CD14-positive monocyte (primary cell): ENCODE measurements around the gene WARS2. TPM values are rescaled to one million over a fixed set of nuclear protein-coding genes. Genes with fewer than 3 reads are reported as not detected.

Experiments used
- DNase-seq, 3 donors: peaks; one replicate each; pipeline ENCODE4 v3.0.0-alpha.2; 2011 to 2022
- H2AFZ ChIP-seq: 2 replicates; pipeline ENCODE4 v1.6.0; 2012; ENCODE audit warnings: mild to moderate bottlenecking, low read depth, low read length, inconsistent platforms; ENCODE audit not compliant: insufficient read depth, poor library complexity, severe bottlenecking
- H3K27ac ChIP-seq, 2 donors: 1 replicate in 1 of 2; 2 replicates in 1 of 2; pipeline ENCODE4 v1.5.1; 2012 to 2013; ENCODE audit warnings: low read length in 2 of 2, control low read depth in 1 of 2, inconsistent platforms in 1 of 2, low read depth in 1 of 2, mild to moderate bottlenecking in 1 of 2
- H3K27me3 ChIP-seq, 2 donors: one replicate each; pipeline versions ENCODE4 v1.6.0 to v1.6.1; 2011 to 2013; ENCODE audit warnings: low read length in 2 of 2; ENCODE audit not compliant: control insufficient read depth in 2 of 2, insufficient read depth in 2 of 2
- H3K36me3 ChIP-seq, 2 donors: replicated peaks in 1 of 2; 1 replicate in 1 of 2; 2 replicates in 1 of 2; pipeline versions ENCODE4 v1.5.1 to v1.6.1; 2012 to 2013; ENCODE audit warnings: low read length in 2 of 2, control low read depth in 1 of 2, inconsistent platforms in 1 of 2, mild to moderate bottlenecking in 1 of 2; ENCODE audit not compliant: insufficient read depth in 2 of 2, control insufficient read depth in 1 of 2
- H3K4me1 ChIP-seq, 2 donors: 1 replicate in 1 of 2; 2 replicates in 1 of 2; pipeline versions ENCODE4 v1.5.1 to v1.6.1; 2012 to 2013; ENCODE audit warnings: low read length in 2 of 2, control low read depth in 1 of 2, inconsistent platforms in 1 of 2, mild to moderate bottlenecking in 1 of 2, moderate library complexity in 1 of 2; ENCODE audit not compliant: insufficient read depth in 2 of 2, control insufficient read depth in 1 of 2
- H3K4me2 ChIP-seq: replicated peaks from 2 replicates; pipeline ENCODE3; 2012; ENCODE audit warnings: low read length, moderate library complexity, mild to moderate bottlenecking; ENCODE audit not compliant: poor library complexity, severe bottlenecking; ENCODE audit errors: extremely low read depth
- H3K4me3 ChIP-seq, 3 experiments: fragments of 200-600 bp in 1 of 3; sonication (generic) in 1 of 3; replicated peaks in 1 of 3; 1 replicate in 2 of 3; 2 replicates in 1 of 3; pipeline ENCODE4 v1.5.1; 2011 to 2013; ENCODE audit warnings: low read length in 3 of 3, mild to moderate bottlenecking in 3 of 3, control low read depth in 2 of 3, low read depth in 2 of 3, inconsistent platforms in 1 of 3, moderate library complexity in 1 of 3
- H3K79me2 ChIP-seq: 2 replicates; pipeline ENCODE4 v1.6.0; 2012; ENCODE audit warnings: mild to moderate bottlenecking, control low read depth, inconsistent platforms, low read length, moderate library complexity; ENCODE audit not compliant: insufficient read depth
- H3K9ac ChIP-seq: 2 replicates; pipeline ENCODE4 v1.6.0; 2017; ENCODE audit warnings: low read length, mild to moderate bottlenecking; ENCODE audit not compliant: insufficient read depth, poor library complexity, severe bottlenecking
- H3K9me3 ChIP-seq, 2 donors: replicated peaks in 1 of 2; 1 replicate in 1 of 2; 2 replicates in 1 of 2; pipeline versions ENCODE4 v1.5.1 to v1.6.1; 2012 to 2013; ENCODE audit warnings: low read length in 2 of 2, control low read depth in 1 of 2; ENCODE audit not compliant: control insufficient read depth in 1 of 2, insufficient read depth in 1 of 2
- H4K20me1 ChIP-seq: 2 replicates; pipeline ENCODE4 v1.6.0; 2012; ENCODE audit warnings: mild to moderate bottlenecking, low read length, control low read depth, moderate library complexity; ENCODE audit not compliant: insufficient read depth
- H3K27ac Mint-ChIP-seq, 7 donors: one replicate each; pipeline ENCODE4 v1.8.0; 2020; ENCODE audit warnings: mild to moderate bottlenecking in 7 of 7, mixed read lengths in 7 of 7, moderate library complexity in 6 of 7, inconsistent platforms in 2 of 7
- H3K27me3 Mint-ChIP-seq, 3 donors: one replicate each; pipeline ENCODE4 v1.8.0; 2021 to 2022; ENCODE audit warnings: low read depth in 3 of 3, mild to moderate bottlenecking in 3 of 3, mixed read lengths in 3 of 3, moderate library complexity in 3 of 3, inconsistent platforms in 1 of 3
- H3K36me3 Mint-ChIP-seq, 2 donors: one replicate each; pipeline ENCODE4 v1.8.0; 2020; ENCODE audit warnings: mixed read lengths in 2 of 2, inconsistent platforms in 1 of 2, mild to moderate bottlenecking in 1 of 2
- H3K4me1 Mint-ChIP-seq: one replicate; pipeline ENCODE4 v1.8.0; 2020; ENCODE audit warnings: mild to moderate bottlenecking, mixed read lengths
- H3K4me3 Mint-ChIP-seq, 2 donors: one replicate each; pipeline ENCODE4 v1.8.0; 2020; ENCODE audit warnings: mild to moderate bottlenecking in 2 of 2, mixed read lengths in 2 of 2, moderate library complexity in 1 of 2
- H3K9me3 Mint-ChIP-seq, 7 donors: one replicate each; pipeline ENCODE4 v1.8.0; 2020 to 2022; ENCODE audit warnings: mixed read lengths in 7 of 7, mild to moderate bottlenecking in 6 of 7, moderate library complexity in 6 of 7, inconsistent platforms in 2 of 7
- WGBS: methylation state at CpG from one replicate; pipeline ENCODE4 v1.1.5; 2013; ENCODE audit warnings: missing lambda C conversion rate; ENCODE audit not compliant: insufficient coverage; 5-methylcytosine and 5-hydroxymethylcytosine counted together
- intact Hi-C, 2 donors: fragments of 100-400 bp; cut with micrococcal nuclease; formaldehyde crosslinking; loops; one replicate each; pipeline versions ENCODE4 v1.15.0 to v1.15.1; 2023
- polyA plus RNA-seq, 3 donors: library from polyadenylated mRNA; depleted of rRNA in 1 of 3; unstranded in 2 of 3; stranded (reverse) in 1 of 3; fragments of 300-500 nt in 2 of 3; fragments of >200 nt in 1 of 3; fragmentation: Illumina TruSeq in 2 of 3; gene quantifications; 1 replicate in 2 of 3; 2 replicates in 1 of 3; pipeline ENCODE4 v1.2.3, GENCODE V29; 2012 to 2021
- TF ChIP-seq, protein P1 (sequence below): fragments of 200-600 bp; IDR thresholded peaks from one replicate; pipeline ENCODE4 v1.8.0; 2022; ENCODE audit warnings: antibody characterized with exemption, mild to moderate bottlenecking

WARS2 gene
- polyA plus RNA-seq, 3 donors = 4.6 to 5.1 (median 4.7) TPM

DNA sequence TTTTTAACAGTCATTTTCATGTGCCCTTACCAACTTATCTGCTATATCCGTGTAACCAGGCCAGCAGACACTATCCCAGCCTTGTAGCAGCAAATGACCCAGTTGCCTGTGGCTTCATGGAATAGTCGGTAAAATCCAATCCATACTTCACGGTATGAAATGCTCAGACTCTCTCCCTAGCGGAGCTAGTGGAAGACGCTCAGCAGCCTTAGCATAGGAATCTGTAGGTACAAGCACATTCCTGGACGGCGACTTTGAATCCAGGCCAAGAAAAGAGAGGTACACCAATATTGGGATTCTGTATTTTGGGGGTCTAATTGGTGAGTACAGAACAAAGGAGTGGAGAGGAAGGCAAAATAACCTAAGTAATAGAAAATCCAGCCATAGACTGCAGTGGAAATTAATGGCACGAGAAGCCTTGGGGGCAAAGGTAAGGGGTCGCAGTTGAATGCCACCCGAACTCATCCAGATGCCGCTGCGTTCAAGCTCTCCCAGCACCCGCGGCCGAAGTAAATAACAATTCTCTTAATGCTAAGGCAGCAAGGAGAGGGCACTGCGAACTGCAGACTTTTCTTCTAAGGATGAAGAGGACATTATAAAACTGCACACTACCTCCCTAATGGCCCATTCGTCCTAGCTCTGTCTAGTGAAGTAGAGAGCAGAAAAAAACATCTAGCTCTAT, 134.6 kb downstream of the WARS2 start:
- no peak overlapping the region for H3K27ac Mint-ChIP-seq
- 12% methylated on average over 7 of the region's 17 CpGs for WGBS
- no peak for DNase-seq
- H3K4me2 ChIP-seq = no peak overlapping the region
- intact Hi-C loops = no loop called here
- no peak overlapping the region for H3K4me3 ChIP-seq
- H3K36me3 ChIP-seq = no peaks in the 10 kb centered on the region
- peaks cover 6 to 42% of the 10 kb centered on the region in 2 donors for H3K9me3 ChIP-seq
- peaks cover 2 to 40% (median 22%) of the 10 kb centered on the region in 7 donors for H3K9me3 Mint-ChIP-seq
- TF ChIP-seq, protein P1, sequence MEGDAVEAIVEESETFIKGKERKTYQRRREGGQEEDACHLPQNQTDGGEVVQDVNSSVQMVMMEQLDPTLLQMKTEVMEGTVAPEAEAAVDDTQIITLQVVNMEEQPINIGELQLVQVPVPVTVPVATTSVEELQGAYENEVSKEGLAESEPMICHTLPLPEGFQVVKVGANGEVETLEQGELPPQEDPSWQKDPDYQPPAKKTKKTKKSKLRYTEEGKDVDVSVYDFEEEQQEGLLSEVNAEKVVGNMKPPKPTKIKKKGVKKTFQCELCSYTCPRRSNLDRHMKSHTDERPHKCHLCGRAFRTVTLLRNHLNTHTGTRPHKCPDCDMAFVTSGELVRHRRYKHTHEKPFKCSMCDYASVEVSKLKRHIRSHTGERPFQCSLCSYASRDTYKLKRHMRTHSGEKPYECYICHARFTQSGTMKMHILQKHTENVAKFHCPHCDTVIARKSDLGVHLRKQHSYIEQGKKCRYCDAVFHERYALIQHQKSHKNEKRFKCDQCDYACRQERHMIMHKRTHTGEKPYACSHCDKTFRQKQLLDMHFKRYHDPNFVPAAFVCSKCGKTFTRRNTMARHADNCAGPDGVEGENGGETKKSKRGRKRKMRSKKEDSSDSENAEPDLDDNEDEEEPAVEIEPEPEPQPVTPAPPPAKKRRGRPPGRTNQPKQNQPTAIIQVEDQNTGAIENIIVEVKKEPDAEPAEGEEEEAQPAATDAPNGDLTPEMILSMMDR = no peak
- H3K27me3 ChIP-seq = peaks cover 90 to 99% of the 10 kb centered on the region in 2 donors
- no peak overlapping the region for H2AFZ ChIP-seq
- no peaks in the 10 kb centered on the region for H3K79me2 ChIP-seq
- peaks cover 35% of the 10 kb centered on the region for H3K4me1 Mint-ChIP-seq
- H3K27ac ChIP-seq = no peak overlapping the region
- no peak overlapping the region for H3K9ac ChIP-seq
- no peaks in the 10 kb centered on the region for H4K20me1 ChIP-seq
- peak overlapping the region in 1 of 2 donors; percentile 78 for H3K4me3 Mint-ChIP-seq
- H3K36me3 Mint-ChIP-seq = peaks cover 5 to 8% of the 10 kb centered on the region in 2 donors
- H3K27me3 Mint-ChIP-seq = peaks cover 91 to 95% (median 91%) of the 10 kb centered on the region in 3 donors
- peaks cover 31% of the 10 kb centered on the region in 2 donors for H3K4me1 ChIP-seq

- H3K4me3 ChIP-seq = no peak overlapping the region
- H3K4me3 Mint-ChIP-seq = peak overlapping the region in 1 of 2 donors; percentile 75
- H3K27ac Mint-ChIP-seq = no peak overlapping the region
- no peaks in the 10 kb centered on the region for H3K79me2 ChIP-seq
- intact Hi-C loops = no loop called here
- H3K36me3 ChIP-seq = no peaks in the 10 kb centered on the region
- H3K36me3 Mint-ChIP-seq = peaks cover 5 to 8% of the 10 kb centered on the region in 2 donors
- H3K27me3 Mint-ChIP-seq = peaks cover 97 to 99% (median 97%) of the 10 kb centered on the region in 3 donors
- peaks cover 89 to 99% of the 10 kb centered on the region in 2 donors for H3K27me3 ChIP-seq
- peaks cover 2 to 50% (median 28%) of the 10 kb centered on the region in 7 donors for H3K9me3 Mint-ChIP-seq
- no peaks in the 10 kb centered on the region for H4K20me1 ChIP-seq
- DNase-seq = no peak
- WGBS = 29% methylated on average over 2 of the region's 2 CpGs
- TF ChIP-seq, protein P1 = no peak
- peaks cover 11 to 51% of the 10 kb centered on the region in 2 donors for H3K9me3 ChIP-seq
- H3K27ac ChIP-seq = no peak overlapping the region
- H2AFZ ChIP-seq = no peak overlapping the region
- no peak overlapping the region for H3K9ac ChIP-seq
- H3K4me1 Mint-ChIP-seq = peaks cover 45% of the 10 kb centered on the region
- H3K4me2 ChIP-seq = no peak overlapping the region
- peaks cover 38 to 39% of the 10 kb centered on the region in 2 donors for H3K4me1 ChIP-seq
Observed at GRCh38 chr1:119004781-119005180, 135.7 kb downstream of the WARS2 start.
